ENCODE data around the gene SPATS2L.

GRCh38 chr2:200408428-200409316 lies 102.2 kb downstream of the SPATS2L start:
- TF ChIP-seq CTCF (IDR thresholded peaks at IDR 0.05) (no peak), POLR2A (IDR thresholded peaks at IDR 0.05) (no peak)
